GM12878 (cell line): ENCODE results near the gene THRA. TPM values are rescaled to one million over a fixed set of nuclear protein-coding genes. Genes with fewer than 3 reads are reported as not detected.

Experiments
- IKZF2 ChIP-seq, 2 experiments: fragments of 450-650 bp; IDR thresholded peaks; 2 replicates each; pipeline ENCODE4 v1.6.1; 2017; ENCODE audit warnings: mild to moderate bottlenecking in 2 of 2, moderate library complexity in 2 of 2
- KAT2A ChIP-seq: conservative IDR thresholded peaks from 2 replicates; pipeline ENCODE4 v1.6.1; 2011; ENCODE audit warnings: low read depth, low read length; ENCODE audit not compliant: control insufficient read depth
- MEF2B ChIP-seq: fragments of 450-650 bp; IDR thresholded peaks from 2 replicates; pipeline ENCODE4 v1.6.1; 2018; ENCODE audit warnings: mild to moderate bottlenecking, moderate library complexity; ENCODE audit not compliant: partially characterized antibody, poor library complexity, severe bottlenecking
- SRF ChIP-seq, 2 experiments: IDR thresholded peaks; 2 replicates each; pipeline ENCODE4 v1.6.1; 2011; ENCODE audit warnings: low read depth in 2 of 2, low read length in 2 of 2, mild to moderate bottlenecking in 1 of 2, moderate library complexity in 1 of 2
- ZNF217 ChIP-seq: fragments of 450-650 bp; IDR thresholded peaks from 2 replicates; pipeline ENCODE4 v1.6.1; 2017; ENCODE audit warnings: antibody characterized with exemption, mild to moderate bottlenecking
- ZNF592 ChIP-seq: fragments of 450-650 bp; IDR thresholded peaks from 2 replicates; pipeline ENCODE4 v1.6.1; 2017; ENCODE audit warnings: mild to moderate bottlenecking, moderate library complexity
- polyA plus RNA-seq, 11 experiments: library from polyadenylated mRNA; depleted of rRNA in 4 of 11; unstranded in 6 of 11; stranded (reverse) in 5 of 11; fragments of >200 nt; fragmentation: Nextera tagmentation in 4 of 11; fragmentation: Illumina TruSeq in 1 of 11; extraction: Ambion mirVana in 4 of 11; extraction: Trizol in 1 of 11; gene quantifications; 1 replicate in 1 of 11; 2 replicates in 10 of 11; pipeline versions ENCODE4 v1.2.1 to v1.2.3, GENCODE V29; 2011 to 2016; ENCODE audit warnings: inconsistent platforms in 2 of 11, missing spikeins in 2 of 11, low read depth in 1 of 11
- total RNA-seq, 4 experiments: library from RNA; depleted of rRNA in 3 of 4; stranded (reverse); fragments of >200 nt in 3 of 4; fragmentation: Illumina TruSeq in 1 of 4; extraction: Trizol in 1 of 4; gene quantifications; 2 replicates each; pipeline versions ENCODE4 v1.2.1 to v1.2.3, GENCODE V29; 2013 to 2021
- TF ChIP-seq, protein P1 (sequence below): IDR thresholded peaks from 2 replicates; pipeline ENCODE4 v1.6.1; 2011; ENCODE audit warnings: low read depth, low read length, improper control_type of control experiment, borderline replicate concordance
- TF ChIP-seq, protein P2 (sequence below): IDR thresholded peaks from 2 replicates; pipeline ENCODE4 v1.6.1; 2011; ENCODE audit warnings: borderline replicate concordance, low read depth, mild to moderate bottlenecking, moderate library complexity, mixed read lengths, low read length; ENCODE audit not compliant: insufficient read depth; ENCODE audit errors: extremely low read length

THRA gene
- total and polyA plus RNA-seq, 10 of the 15 experiments (the other 5 are each of a cell fraction or from before 2014, with no cell fraction given): 0.03 to 2.0 (median 0.64) TPM

DNA sequence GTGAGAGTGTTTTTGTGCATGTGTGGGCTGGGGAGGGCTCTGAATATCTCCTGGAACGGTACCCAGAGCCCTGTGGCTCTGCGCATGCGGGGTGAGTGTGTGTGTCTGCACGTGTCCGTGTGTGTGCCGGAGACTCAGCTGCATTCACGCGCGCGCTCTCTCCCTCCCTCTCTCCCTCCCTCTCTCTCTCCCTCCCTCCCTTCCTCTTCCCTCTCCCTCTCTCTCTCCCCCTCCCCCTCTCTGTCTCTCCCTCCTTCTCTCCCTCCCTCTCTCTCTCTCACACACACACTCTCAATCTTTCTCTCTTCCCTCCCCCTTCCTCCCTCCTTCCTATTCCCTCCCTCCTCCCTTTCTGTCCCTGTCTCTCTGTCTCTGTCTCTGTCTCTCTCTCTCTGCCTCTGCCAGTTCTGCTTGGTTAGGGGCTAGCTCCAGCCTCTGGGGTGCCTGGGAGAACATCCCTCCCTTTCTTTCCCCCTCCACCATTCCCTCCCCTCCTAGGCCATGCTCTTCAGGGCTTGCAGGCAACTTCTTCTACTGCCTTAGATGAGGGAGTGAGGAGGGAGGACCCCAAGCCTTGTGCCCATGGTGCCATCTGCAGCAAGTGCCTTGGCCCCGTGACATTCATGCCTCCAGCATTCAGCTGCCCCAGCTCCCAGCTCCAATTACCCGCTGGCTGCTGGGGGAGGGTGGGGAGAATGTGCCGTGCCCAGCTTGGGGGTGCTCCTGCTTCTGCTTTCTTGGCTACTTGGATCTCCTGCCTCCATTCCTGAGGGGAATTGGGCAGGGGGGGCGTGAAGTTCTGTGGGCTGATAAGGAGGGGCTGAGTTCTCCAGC is 6.4 kb downstream of the THRA start (continued):
- TF ChIP-seq SRF (IDR thresholded peaks at IDR 0.05; ENCODE audit: low read depth in 2 of 2, low read length in 2 of 2) (no peak), MEF2B (peak; percentile 86), ZNF592 (no peak), IKZF2 (IDR thresholded peaks at IDR 0.05) (peak in 1 of 2 experiments; percentile 37; a peak in 2 of 4 replicates), KAT2A (no peak), ZNF217 (no peak)
- TF ChIP-seq, protein P1, sequence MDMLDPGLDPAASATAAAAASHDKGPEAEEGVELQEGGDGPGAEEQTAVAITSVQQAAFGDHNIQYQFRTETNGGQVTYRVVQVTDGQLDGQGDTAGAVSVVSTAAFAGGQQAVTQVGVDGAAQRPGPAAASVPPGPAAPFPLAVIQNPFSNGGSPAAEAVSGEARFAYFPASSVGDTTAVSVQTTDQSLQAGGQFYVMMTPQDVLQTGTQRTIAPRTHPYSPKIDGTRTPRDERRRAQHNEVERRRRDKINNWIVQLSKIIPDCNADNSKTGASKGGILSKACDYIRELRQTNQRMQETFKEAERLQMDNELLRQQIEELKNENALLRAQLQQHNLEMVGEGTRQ: peak; percentile 27; the same call in 1 of the 2 replicates
- TF ChIP-seq, protein P2, sequence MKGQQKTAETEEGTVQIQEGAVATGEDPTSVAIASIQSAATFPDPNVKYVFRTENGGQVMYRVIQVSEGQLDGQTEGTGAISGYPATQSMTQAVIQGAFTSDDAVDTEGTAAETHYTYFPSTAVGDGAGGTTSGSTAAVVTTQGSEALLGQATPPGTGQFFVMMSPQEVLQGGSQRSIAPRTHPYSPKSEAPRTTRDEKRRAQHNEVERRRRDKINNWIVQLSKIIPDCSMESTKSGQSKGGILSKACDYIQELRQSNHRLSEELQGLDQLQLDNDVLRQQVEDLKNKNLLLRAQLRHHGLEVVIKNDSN: peak; percentile 53
